K562 (cell line): ENCODE results near the gene HINT3.

ENCODE experiments used
- DLX4 ChIP-seq: fragments of 250-450 bp; sonication (Bioruptor Pico); IDR thresholded peaks from 2 replicates; pipeline ENCODE4 v1.6.1; 2021; ENCODE audit warnings: mild to moderate bottlenecking
- ZNF197 ChIP-seq: fragments of 200-800 bp; sonication (Bioruptor generic); IDR thresholded peaks from 2 replicates; pipeline ENCODE4 v1.6.1; 2016; ENCODE audit warnings: low read depth, missing genetic modification characterization, missing compliant biosample characterization

- TF ChIP-seq DLX4 (no peak), ZNF197 (no peak)
These were observed 1.3 kb downstream of the HINT3 start for GRCh38 chr6:125957845-125958244.
